Activated CD4-positive, alpha-beta T cell treated with anti-CD3 and anti-CD28 coated beads, Interleukin-2, amount 50 U/mL, for 1 hour (primary cell): ENCODE data around the gene TVP23A.
"Not testable (repeated sequence)": the region's sequence is repeated elsewhere in the genome, so short reads cannot be mapped to it uniquely, and the experiment has no call there.

Experiments used
- DNase-seq: peaks from one replicate; pipeline ENCODE4 v3.0.0-alpha.2; 2020

The TVP23A gene

DNA sequence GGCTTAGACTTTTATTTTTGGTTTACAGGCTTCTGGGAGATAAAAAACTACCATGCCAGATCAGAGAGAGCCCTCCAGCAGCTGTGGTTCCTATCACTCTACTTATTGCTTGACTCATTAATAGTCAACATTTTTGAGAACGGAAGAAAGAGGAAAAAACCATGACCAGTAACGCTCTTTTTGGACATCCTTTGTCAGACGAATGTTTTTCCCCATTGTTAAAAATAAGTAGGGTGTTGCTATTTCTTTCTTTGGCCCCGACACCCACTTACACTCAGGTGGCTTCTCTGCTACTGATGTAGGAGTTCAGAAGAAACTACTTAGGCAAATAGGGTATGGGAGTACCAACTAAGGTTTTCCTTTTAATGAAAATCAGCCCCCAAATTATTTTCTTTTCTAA is 27.5 kb downstream of the TVP23A start:
- no peak for DNase-seq

DNA sequence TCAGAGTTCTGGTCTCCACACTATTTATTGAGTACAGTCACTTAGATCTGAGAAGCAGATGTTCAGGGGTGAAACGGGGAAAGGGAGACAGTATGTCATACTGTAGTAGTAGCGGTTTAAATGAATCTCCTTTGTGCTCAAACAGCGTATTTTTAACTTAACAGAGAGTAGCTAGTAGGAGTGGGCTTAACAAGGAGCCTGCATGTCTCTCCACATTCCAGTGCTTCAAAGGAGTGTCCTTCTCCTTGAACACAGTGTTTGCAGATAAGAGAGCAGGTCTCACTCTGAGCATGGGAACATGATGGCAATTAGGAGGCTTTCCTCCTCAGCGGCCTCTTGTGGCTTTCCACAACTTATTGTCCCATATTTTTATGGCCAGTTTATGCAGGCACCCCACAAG is 30.0 kb downstream of the TVP23A start:
- DNase-seq: not testable (repeated sequence)

DNA sequence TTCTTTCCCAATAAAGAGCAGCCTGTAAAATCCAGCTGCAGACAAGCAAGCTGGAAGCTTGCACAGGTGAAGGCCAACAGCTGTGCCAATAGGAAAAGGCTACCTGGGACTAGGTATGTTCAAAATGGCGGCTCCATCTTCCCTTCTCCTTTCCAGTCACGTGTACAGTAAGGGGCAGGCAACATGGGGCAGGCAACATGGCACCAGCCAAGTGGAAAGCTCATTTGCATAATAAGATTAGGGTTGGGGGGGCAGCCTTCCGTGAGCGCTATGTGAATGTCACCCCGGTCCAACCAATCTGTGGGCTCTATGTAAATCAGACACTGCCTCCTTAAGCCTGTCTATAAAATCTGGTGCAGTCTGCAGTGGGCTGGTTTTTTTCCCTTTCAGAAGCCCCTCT is 31.3 kb downstream of the TVP23A start:
- DNase-seq: no peak

DNA sequence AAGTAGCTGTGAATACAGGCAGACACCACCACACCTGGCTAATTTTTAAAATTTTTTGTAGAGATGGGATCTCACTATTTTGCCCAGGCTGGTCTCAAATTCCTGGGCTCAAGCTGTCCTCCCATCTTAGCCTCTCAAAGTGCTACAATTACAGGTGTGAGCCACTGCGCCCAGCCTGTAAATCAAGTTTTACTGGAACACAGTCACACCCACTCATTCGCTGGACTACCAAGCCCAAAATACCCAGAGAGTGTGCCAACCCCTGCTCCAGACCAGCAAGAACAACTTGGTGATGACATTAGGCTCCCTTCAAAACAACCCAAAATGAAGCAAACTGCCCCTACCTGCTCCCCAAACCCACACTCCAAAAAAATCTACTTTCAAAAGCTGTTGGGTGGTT is 36.0 kb downstream of the TVP23A start:
- DNase-seq: no peak

DNA sequence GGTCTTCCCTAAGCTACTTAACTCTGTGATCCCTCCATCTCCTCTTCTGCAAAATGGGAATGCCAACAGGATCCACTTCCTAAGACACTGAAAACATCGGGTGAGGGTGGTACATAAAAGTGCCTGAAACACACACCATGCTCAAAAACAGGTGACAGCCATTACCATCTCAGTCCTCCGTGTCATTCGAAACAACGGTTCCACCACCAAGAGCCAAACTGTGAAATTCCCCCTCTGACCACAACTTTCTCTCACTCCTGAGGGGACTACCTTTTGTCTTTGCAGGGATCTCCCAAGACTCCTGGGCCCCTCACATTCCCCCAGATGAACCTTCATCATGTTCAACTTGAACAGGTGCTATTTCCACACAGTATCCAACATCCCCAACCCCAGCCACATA is 38.0 kb downstream of the TVP23A start:
- DNase-seq: no peak

DNA sequence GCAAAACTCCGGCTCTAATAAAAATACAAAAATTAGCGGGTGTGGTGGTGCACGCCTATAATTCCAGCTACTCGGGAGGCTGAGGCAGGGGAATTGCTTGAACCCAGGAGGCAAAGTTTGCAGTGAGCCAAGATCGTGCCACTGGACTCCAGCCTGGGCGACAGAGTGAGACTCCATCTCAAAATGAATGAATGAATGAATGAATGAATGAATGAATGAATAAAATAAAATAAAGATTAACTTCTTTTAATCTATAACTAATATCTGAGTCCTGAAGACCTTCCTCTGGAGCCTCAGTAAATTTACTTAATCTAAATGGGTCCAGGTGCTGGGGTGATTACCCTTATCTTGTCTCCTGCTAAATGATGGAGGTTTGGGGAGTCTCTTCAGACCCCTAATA is 38.7 kb downstream of the TVP23A start:
- DNase-seq: not testable (repeated sequence)

DNA sequence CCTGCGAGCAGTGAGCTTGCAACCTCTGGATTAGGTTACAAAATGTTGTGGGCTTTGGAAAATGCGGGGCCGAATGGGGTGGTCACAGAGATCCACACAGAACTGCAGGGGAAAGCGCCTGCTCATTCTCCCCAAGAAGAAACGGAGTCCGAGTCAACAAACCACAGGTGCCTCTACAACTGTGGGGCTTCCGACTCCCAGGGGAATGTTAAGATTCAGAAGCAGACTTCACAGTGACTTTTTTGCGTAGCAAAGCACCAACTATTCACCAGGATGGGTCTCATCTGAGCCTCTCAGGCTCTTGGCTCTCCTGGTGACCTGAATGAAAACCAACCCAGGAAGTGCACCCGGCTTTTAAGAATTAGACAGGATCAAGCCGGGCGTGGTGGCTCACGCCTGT is 41.2 kb downstream of the TVP23A start:
- no peak for DNase-seq

DNA sequence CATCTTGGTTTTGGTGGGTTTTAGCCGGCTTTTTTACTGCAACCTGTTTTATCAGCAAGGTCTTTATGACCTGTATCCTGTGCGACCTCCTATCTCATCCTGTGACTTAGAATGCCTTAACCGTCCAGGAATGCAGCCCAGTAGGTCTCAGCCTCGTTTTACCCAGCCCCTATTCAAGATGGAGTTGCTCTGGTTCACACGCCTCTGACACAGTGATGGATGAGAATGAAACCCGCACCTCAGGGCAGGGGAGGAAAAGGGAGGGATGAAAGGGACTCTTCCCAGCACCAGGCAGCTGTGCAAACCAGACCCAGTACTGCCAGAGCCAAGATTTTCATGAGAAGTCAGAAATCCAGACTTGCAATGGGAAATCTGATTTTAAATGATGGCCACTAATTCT is 41.7 kb downstream of the TVP23A start:
- not testable (repeated sequence) for DNase-seq

DNA sequence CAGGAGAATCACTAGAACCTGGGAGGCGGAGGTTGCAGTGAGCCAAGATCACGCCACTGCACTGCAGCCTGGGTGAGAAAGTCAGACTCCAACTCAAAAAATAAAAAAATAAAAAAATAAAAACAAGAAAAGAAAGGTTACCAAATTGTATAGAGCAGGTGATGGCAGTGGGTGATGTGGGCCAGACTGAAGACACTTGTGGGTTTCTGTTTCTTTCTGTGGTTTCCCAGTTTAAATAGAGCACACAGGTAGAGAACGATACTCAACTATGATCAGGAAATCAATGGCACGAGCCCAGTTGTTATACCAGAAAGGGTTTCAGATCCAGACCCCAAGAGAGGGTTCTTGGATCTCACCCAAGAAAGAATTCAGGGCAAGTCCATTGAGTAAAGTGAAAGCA is 42.3 kb downstream of the TVP23A start:
- DNase-seq: no peak

DNA sequence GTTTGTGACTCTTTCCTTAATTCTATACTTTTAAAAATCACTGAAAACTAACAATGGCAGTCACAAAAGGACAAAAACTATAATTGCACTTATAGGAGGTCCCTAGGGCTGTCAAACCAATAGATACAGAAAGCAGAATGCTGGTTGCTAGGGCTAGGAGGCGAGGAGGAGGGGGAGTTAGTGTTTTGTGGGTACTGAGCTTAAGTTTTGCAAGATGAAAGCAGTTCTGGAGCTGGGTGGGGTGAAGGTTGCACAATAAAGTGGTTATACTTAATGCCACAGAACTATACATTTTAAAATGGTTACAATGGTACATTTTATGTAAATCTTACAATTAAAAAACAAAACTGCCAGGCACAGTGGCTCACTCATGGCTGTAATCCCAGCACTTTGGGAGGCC is 47.7 kb downstream of the TVP23A start:
- DNase-seq: no peak

DNA sequence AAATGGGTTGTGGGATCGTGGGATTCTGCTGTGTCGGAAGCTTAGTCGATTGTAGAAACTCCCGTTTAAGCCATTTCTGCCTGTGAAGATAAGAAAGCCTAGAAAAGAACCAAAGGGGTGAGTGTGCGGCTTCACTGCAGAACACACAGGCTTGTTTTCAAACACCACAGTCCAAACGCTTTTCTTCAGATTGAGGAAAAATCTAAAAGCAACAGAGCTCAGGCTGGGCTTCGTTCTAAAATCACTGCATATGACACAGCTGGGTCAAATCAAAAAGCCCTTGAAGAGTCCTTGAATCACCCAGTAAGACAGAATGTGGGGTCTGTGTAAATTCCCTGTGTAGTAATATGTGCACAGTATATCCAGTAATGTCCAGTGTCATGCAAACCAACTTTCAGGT is 49.2 kb downstream of the TVP23A start:
- no peak for DNase-seq

DNA sequence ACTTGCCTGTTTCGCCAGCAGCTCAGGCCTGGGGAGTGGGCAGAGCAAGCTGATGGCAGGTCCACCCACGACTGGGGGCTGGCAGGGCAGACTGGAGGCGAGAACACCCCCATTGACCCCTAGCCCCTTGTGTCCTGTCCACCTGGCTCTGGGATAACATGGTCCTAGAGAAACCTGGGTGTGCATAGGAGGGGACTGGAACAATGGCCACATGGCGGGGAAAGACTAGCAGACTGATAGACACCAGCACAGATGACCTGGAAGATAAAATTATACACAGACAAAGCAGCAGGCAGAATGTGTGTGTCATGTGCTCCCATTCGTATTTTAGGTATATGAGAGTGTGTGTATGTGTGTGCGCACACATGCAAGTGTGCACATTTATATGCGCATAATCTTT is 51.5 kb downstream of the TVP23A start:
- no peak for DNase-seq

DNA sequence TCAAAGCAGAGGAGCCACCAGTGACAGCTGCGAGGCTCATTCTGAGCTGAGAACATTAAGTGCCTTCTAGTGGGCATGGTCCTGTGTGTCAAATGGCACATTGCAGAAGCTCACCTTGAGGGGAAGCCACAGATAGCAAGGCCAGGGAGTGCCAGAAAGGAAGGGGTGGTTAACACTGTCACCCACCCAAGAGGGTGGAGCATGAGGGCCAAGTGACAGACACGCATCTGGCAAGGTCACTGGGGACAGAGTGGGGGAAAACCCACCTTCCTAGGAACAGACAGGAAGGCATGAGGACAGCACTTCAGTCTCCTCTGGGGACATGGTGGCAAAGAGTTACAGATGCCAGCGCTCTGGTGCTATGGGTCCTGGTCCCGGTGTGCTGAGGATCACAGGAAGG is 52.8 kb downstream of the TVP23A start:
- no peak for DNase-seq

DNA sequence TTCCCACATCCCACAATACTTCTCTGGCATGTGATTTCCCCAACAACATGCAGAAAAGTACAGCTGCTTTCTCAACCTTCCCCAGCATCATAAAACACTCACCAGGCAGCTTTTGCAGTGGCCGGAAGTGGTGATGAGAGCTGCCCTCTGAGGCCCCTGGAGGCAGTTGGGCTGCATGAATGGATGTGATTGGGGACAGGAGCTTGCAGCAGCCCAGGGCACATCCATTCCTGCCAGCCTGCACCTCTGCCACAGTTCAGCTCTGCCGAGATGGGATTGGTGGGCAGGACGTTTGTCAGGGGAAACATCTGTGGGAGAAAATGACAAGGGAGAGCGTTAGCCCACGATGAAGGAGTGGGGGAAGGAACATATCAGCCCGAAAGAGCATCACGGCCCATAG is 55.1 kb downstream of the TVP23A start:
- no peak for DNase-seq

DNA sequence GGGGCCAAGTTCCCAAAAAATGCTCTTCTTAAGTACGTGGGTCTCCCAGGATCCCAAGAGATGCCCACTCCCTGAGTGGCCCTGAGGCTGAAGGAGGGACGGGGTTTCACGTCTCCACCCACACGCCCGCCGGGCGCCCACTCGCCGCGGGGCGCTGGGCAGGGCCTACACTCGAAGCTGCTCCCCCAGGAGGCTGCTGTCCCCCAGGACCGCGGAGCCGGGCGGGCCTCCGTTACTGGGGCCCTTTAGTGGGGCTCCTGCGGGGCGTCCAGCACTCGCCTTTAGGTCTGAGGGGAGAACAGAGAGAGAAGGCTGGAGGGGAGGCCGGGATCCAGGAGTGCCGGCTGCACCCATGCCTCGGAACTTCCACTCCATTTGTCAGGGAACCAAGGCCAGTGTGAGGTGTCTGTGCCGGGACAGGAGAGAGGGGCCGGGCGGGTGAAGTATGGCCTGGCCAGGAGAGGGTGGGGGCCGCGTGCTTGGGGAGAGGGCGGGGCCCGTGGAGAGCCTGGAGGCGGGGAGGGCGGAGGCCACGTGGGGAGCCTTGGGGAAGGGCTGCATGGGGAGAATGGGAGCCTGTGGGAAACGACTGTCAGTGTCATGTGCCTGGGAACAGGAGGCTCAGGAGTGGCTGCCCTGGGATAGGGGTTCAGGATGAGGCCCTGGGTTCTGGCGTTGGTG is 56.1 kb downstream of the TVP23A start:
- DNase-seq: no peak

DNA sequence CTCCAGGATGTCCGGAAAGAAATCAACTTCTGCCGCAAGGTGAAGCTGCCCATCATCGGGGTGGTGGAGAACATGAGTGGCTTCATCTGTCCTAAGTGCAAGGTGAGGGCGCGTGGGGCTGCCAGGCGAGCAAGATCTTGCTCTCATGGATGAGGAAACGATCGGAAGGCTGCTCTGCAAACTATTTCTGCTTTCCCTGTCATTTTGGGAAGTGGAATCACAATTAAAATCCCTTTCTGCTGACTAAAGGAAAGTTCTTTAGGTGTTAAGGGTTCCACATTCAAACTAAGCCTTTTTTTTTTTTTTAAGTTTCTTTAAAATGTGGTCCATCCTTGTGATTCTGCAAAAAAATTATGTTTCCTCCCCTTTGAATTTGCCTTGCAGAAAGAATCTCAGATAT is 57.2 kb downstream of the TVP23A start:
- no peak for DNase-seq

DNA sequence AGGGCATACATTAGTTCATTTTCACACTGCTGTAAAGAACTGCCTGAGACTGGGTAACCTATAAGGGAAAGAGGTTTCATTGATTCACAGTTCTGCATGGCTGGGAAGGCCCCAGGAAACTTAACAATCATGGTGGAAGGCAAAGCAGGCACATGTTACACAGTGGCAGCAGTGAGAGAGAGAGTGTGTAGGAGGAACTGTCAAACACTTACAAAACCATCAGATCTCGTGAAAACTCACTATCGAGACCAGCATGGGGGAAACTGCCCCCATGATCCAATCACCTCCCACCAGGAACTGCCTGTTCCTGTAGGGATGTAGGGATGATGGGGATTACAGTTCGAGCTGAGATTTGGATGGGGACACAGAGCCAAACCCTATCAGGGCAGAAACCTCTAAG is 57.7 kb downstream of the TVP23A start:
- no peak for DNase-seq

DNA sequence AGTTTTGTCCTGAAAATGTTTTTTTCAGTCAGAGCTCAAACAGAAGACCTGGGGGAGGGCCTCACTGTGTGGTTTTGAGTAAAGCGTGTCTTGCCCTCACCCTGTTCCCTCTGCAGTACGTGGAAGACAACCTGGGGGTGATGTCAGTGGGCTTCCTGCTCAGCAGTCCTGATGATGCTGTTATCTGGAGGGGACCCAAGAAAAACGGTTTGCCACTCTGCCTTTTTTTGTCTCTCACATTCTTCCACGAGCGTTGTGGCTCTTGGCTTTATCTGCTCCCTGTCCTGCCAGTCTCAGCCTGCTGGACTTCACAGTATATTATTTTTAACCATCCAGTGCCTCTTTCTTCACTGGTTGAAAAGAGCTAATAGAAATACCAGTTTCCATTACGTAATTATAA is 62.0 kb downstream of the TVP23A start:
- DNase-seq: no peak

DNA sequence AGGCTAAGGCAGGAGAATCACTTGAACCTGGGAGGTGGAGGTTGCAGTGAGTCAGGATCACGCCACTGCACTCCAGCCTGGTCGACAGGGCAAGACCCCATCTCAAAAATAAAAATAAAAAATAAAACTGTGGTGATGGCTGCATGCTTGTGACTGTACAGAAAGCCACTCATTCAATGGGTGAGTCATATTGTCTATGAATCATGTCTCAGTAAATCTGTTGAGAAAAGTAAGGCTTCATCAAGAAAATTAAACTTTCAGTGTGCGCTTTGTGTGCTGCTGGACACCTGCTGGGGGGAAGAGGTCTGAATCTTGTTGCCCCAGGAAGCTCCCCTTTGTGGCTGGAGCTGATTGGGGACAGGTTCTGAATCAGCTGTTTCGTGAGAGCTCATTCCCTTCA is 63.7 kb downstream of the TVP23A start:
- no peak for DNase-seq

DNA sequence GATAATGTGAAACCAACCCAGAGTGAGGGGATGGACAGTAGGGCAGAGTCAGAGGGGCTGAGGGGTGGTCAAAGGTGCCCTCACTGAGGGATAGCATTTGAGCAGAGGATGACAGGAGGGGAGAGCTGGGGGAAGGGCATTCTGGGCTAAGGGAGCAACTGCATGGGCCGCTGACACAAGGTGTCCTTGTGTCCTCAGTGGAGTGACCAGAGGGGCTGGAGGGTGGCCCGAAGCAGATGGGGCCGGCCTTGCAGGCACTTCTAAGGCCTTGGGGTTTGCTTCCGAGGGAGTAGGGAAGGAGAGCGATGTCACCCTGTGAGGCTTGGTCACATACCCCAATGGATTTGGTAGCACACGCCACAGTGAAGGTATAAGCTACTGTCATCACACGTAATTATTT is 64.9 kb downstream of the TVP23A start:
- no peak for DNase-seq

DNA sequence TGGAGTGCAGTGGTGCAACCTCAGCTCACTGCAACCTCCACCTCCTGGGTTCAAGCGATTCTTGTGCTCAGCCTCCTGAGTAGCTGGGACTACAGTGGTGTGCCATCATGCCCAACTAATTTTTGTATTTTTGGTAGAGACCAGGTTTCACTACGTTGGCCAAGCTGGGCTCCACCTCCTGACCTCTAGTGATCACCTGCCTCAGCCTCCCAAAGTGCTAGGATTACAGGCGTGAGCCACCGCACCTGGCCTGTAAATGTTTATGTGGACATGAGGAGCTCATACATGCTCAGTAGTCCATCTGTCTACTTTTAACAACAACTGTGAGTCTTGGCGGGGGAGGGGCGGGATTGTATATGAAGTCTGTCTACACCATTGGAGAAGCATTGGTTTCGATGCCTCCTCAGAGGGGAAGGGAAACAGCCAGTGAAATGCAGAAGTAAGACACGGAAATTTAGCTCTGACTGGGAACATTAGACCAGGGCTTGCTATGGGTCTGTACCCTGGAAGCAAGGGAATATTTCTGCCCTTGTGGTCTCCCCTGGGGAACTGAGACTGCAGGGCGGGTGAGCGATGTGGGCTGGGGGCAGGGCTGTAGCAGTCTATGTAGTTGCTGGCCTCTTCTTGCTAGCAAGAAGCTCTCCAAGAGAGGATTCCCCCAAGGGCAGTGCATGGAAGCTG is 65.6 kb downstream of the TVP23A start:
- DNase-seq: no peak

DNA sequence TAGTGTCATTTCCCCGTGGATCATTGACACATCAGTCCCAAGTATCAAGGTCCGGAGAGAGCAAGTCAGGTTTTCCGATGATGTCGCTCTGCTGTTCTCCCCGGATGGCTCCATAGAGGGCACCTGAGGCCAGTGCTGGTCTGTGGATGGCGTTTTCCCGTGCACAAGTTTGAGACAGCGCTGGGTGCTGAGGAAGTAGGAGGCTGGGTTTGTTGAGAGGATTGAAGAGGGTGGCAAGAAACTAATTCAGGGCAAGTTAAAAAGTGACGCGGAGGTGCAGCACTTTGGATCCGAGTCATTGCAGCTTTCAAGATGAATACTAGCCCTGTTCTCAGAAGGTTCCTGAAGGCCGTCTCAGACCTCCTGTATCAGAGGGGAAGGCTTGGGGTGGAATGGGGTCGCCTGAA is 67.3 kb downstream of the TVP23A start:
- DNase-seq: no peak

DNA sequence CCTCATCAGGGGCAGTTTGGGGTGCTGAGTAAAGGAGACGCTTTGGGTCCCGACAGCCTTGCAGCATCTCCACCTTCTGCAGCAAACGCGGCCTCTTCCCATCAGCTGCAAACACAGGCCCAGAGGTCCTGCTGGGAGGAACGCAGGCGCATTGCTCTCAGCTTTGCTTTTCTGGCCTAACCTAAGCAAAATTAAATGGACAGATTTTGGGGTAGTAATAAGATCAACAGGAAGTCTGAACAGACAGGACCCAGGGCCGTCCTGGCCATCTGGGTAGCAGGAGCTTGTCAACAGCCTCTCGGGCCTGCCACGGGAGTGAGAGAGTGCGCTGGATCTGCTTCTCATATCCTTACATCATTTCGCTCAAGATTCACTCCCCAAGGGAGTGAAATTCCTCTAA is 67.8 kb downstream of the TVP23A start:
- DNase-seq: no peak

DNA sequence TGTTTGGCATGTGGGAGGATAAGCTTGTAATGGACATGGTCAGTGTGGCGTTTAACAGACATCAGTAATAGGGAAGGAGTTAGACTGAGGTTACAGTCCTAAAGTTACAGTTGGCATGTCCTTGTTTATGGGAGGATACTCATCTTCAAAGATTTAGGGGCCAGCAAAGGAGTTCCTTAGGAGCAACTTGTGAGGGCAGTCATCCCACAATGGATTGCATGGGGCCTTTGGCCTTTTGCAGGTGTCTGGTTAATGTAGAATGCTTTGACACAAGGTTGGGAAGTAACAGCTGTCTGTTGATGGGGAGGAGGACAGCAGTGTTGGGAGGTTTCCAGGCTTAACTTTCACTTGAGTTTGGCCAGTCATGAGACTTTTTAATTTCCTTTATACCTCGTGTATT is 72.8 kb downstream of the TVP23A start:
- DNase-seq: no peak

DNA sequence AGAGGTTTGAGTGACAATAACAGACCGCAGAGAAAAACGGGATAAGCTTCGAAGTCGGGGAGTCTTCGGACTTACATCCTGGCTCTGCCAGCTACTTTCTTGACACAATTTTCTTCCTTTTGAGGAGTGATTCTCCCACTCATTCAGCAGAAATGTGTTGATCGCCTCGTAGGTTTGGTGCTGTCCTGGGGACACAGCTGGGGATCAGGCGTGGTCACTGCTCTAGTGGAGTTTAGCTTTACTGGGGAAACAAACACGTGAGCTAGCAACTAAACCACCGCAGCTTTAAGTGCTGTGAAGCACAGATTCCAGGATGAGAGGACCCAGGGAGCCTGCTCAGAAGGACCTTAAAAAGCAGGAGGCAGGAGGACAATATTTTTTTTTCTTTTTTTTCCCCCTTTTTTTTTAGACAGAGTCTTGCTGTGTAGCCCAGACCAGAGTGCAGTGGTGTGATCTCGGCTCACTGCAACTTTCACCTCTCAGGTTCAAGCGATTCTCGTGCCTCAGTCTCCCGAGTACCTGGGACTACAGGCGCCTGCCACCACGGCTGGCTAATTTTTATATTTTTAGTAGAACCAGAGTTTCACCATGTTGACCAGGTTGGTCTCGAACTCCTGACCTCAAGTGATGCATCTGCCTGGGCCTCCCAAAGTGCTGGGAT is 74.1 kb downstream of the TVP23A start:
- no peak for DNase-seq
